H9 (cell line): Measurements from ENCODE around the gene COG4. TPM values are rescaled to one million over a fixed set of nuclear protein-coding genes. Genes with fewer than 3 reads are reported as not detected.

ENCODE experiments used
- DNase-seq: peaks from one replicate; pipeline ENCODE4 v3.0.0-alpha.2; 2017
- H2AFZ ChIP-seq: one replicate; pipeline ENCODE4 v1.6.1; 2013; ENCODE audit warnings: mild to moderate bottlenecking, low read length, control low read depth, moderate library complexity
- H2AK5ac ChIP-seq: 2 replicates; pipeline ENCODE4 v1.6.1; 2013; ENCODE audit warnings: low read length, control low read depth, mixed read lengths; ENCODE audit not compliant: insufficient read length
- H2BK120ac ChIP-seq: one replicate; pipeline ENCODE4 v1.6.1; 2013; ENCODE audit warnings: low read depth, mild to moderate bottlenecking, low read length, control low read depth, inconsistent platforms; ENCODE audit not compliant: poor library complexity, severe bottlenecking
- H2BK12ac ChIP-seq: 2 replicates; pipeline ENCODE4 v1.6.1; 2013; ENCODE audit warnings: low read length, control low read depth, mixed read lengths, low read depth; ENCODE audit not compliant: insufficient read length
- H2BK15ac ChIP-seq: 2 replicates; pipeline ENCODE4 v1.6.1; 2013; ENCODE audit warnings: low read depth, low read length, control low read depth
- H2BK20ac ChIP-seq: one replicate; pipeline ENCODE4 v1.6.1; 2013; ENCODE audit warnings: low read depth, mild to moderate bottlenecking, low read length, control low read depth, inconsistent platforms; ENCODE audit not compliant: poor library complexity, severe bottlenecking
- H2BK5ac ChIP-seq: 2 replicates; pipeline ENCODE4 v1.6.1; 2013; ENCODE audit warnings: low read length, control low read depth, mixed read lengths; ENCODE audit not compliant: insufficient read length
- H3K14ac ChIP-seq: 2 replicates; pipeline ENCODE4 v1.6.1; 2013; ENCODE audit warnings: low read length, control low read depth; ENCODE audit not compliant: insufficient read depth
- H3K18ac ChIP-seq: 2 replicates; pipeline ENCODE4 v1.6.1; 2013; ENCODE audit warnings: low read depth, mild to moderate bottlenecking, mixed read lengths, low read length, control low read depth; ENCODE audit not compliant: insufficient read length
- H3K23ac ChIP-seq: 2 replicates; pipeline ENCODE4 v1.6.1; 2013; ENCODE audit warnings: low read length, control low read depth, mixed read lengths, low read depth; ENCODE audit not compliant: insufficient read length
- H3K23me2 ChIP-seq: 2 replicates; pipeline ENCODE4 v1.6.1; 2013; ENCODE audit warnings: low read depth, mild to moderate bottlenecking, mixed read lengths, low read length, control low read depth; ENCODE audit not compliant: insufficient read length, poor library complexity, severe bottlenecking
- H3K27ac ChIP-seq: 2 replicates; pipeline ENCODE4 v1.5.1; 2013; ENCODE audit warnings: low read length, control low read depth, mixed read lengths, low read depth; ENCODE audit not compliant: insufficient read length
- H3K27me3 ChIP-seq: 2 replicates; pipeline ENCODE4 v1.6.1; 2013; ENCODE audit warnings: low read length, control low read depth, inconsistent platforms; ENCODE audit not compliant: insufficient read depth
- H3K4ac ChIP-seq: 2 replicates; pipeline ENCODE4 v1.6.1; 2013; ENCODE audit warnings: low read depth, mild to moderate bottlenecking, control low read depth, inconsistent platforms, low read length, moderate library complexity
- H3K4me1 ChIP-seq: 2 replicates; pipeline ENCODE4 v1.6.1; 2013; ENCODE audit warnings: low read length, control low read depth, inconsistent platforms; ENCODE audit not compliant: insufficient read depth
- H3K4me2 ChIP-seq: 2 replicates; pipeline ENCODE4 v1.6.1; 2013; ENCODE audit warnings: low read length, control low read depth, mixed read lengths; ENCODE audit not compliant: insufficient read length, insufficient read depth
- H3K56ac ChIP-seq: 2 replicates; pipeline ENCODE4 v1.6.1; 2013; ENCODE audit warnings: low read depth, mild to moderate bottlenecking, mixed read lengths, low read length, control low read depth; ENCODE audit not compliant: insufficient read length
- H3K79me1 ChIP-seq: 2 replicates; pipeline ENCODE4 v1.6.1; 2013; ENCODE audit warnings: low read depth, mild to moderate bottlenecking, moderate library complexity, low read length, control low read depth, inconsistent platforms; ENCODE audit not compliant: insufficient read depth, poor library complexity, severe bottlenecking
- H3K79me2 ChIP-seq: 2 replicates; pipeline ENCODE4 v1.6.1; 2013; ENCODE audit warnings: low read length, control low read depth, inconsistent platforms; ENCODE audit not compliant: insufficient read depth
- H3K9ac ChIP-seq: 2 replicates; pipeline ENCODE4 v1.6.1; 2013; ENCODE audit warnings: low read length, control low read depth, mixed read lengths; ENCODE audit not compliant: insufficient read length; ENCODE audit errors: extremely low read depth
- H3K9me3 ChIP-seq: one replicate; pipeline ENCODE4 v1.6.1; 2013; ENCODE audit warnings: low read depth, low read length, inconsistent platforms; ENCODE audit not compliant: control insufficient read depth
- H3T11ph ChIP-seq: one replicate; pipeline ENCODE4 v1.6.1; 2013; ENCODE audit warnings: mild to moderate bottlenecking, low read length, control low read depth, inconsistent platforms
- H4K20me1 ChIP-seq: one replicate; pipeline ENCODE4 v1.6.1; 2013; ENCODE audit not compliant: control insufficient read depth, insufficient read length, insufficient read depth
- H4K5ac ChIP-seq: 2 replicates; pipeline ENCODE4 v1.6.1; 2013; ENCODE audit warnings: low read depth, mild to moderate bottlenecking, mixed read lengths, low read length, control low read depth; ENCODE audit not compliant: insufficient read length
- H4K8ac ChIP-seq: replicated peaks from 2 replicates; pipeline ENCODE4 v1.6.1; 2013; ENCODE audit warnings: low read length, control low read depth, mixed read lengths, low read depth; ENCODE audit not compliant: insufficient read length
- H4K91ac ChIP-seq: 2 replicates; pipeline ENCODE4 v1.6.1; 2013; ENCODE audit warnings: low read depth, mild to moderate bottlenecking, moderate library complexity, mixed read lengths, low read length, control low read depth; ENCODE audit not compliant: insufficient read length
- H3K27ac Mint-ChIP-seq, 3 experiments: 2 replicates in 2 of 3; 3 replicates in 1 of 3; pipeline ENCODE4 v1.8.0; 2020 to 2021; ENCODE audit warnings: mixed read lengths in 3 of 3, mild to moderate bottlenecking in 1 of 3, moderate library complexity in 1 of 3
- H3K27me3 Mint-ChIP-seq: 2 replicates; pipeline ENCODE4 v1.8.0; 2021; ENCODE audit warnings: low read depth, mild to moderate bottlenecking, moderate library complexity, mixed read lengths
- H3K36me3 Mint-ChIP-seq, 3 experiments: 2 replicates in 2 of 3; 3 replicates in 1 of 3; pipeline ENCODE4 v1.8.0; 2020 to 2021; ENCODE audit warnings: low read depth in 3 of 3, mixed read lengths in 3 of 3; ENCODE audit not compliant: insufficient read depth in 1 of 3
- H3K4me1 Mint-ChIP-seq, 2 experiments: 2 replicates each; pipeline ENCODE4 v1.8.0; 2020; ENCODE audit warnings: mixed read lengths in 2 of 2
- H3K4me3 Mint-ChIP-seq, 2 experiments: 2 replicates in 1 of 2; 3 replicates in 1 of 2; pipeline ENCODE4 v1.8.0; 2020 to 2021; ENCODE audit warnings: mild to moderate bottlenecking in 2 of 2, mixed read lengths in 2 of 2, moderate library complexity in 1 of 2
- H3K9me3 Mint-ChIP-seq, 2 experiments: 2 replicates in 1 of 2; 3 replicates in 1 of 2; pipeline ENCODE4 v1.8.0; 2020; ENCODE audit warnings: mild to moderate bottlenecking in 2 of 2, mixed read lengths in 2 of 2, moderate library complexity in 1 of 2
- CTCF ChIP-seq: fragments of 200-600 bp; sonication (generic); conservative IDR thresholded peaks from 3 replicates; pipeline ENCODE4 v1.8.0; 2021; ENCODE audit warnings: antibody characterized with exemption, mild to moderate bottlenecking
- WGBS: extraction: QIAGEN DNeasy Blood & Tissue Kit; methylation state at CpG from one replicate; pipeline ENCODE4 v1.1.7; 2013; ENCODE audit warnings: missing lambda C conversion rate, low lambda C conversion rate, mixed read lengths; ENCODE audit not compliant: insufficient read length; ENCODE audit errors: extremely low coverage; 5-methylcytosine and 5-hydroxymethylcytosine counted together
- total RNA-seq: library from RNA; stranded (reverse); gene quantifications from 2 replicates; pipeline ENCODE4 v1.2.1, GENCODE V29; 2021

COG4 gene
- total RNA-seq, 1 experiment from 2014 or later, result 51.9 TPM

GRCh38 chr16:70455910-70456309 is 67.4 kb downstream of the COG4 start:
- no peak overlapping the region for H3K23ac ChIP-seq
- no peaks in the 10 kb centered on the region for H3K4me1 ChIP-seq
- H3K56ac ChIP-seq, result no peak overlapping the region
- no peaks in the 10 kb centered on the region for H3K36me3 Mint-ChIP-seq
- no peaks in the 10 kb centered on the region for H3K23me2 ChIP-seq
- no peak overlapping the region for H2BK120ac ChIP-seq
- DNase-seq, result no peak
- no peak overlapping the region for H2BK5ac ChIP-seq
- H3K9me3 Mint-ChIP-seq, result no peaks in the 10 kb centered on the region
- H4K8ac ChIP-seq, result no peak overlapping the region
- H2BK12ac ChIP-seq, result no peak overlapping the region
- H3K27ac Mint-ChIP-seq, result no peak overlapping the region
- no peaks in the 10 kb centered on the region for H3K27me3 ChIP-seq
- H3K79me2 ChIP-seq, result no peaks in the 10 kb centered on the region
- H3K27me3 Mint-ChIP-seq, result no peaks in the 10 kb centered on the region; the same call in 1 of the 2 replicates
- H2BK15ac ChIP-seq, result no peak overlapping the region
- no peak overlapping the region for H3K4me2 ChIP-seq
- no peaks in the 10 kb centered on the region for H3K9me3 ChIP-seq
- H4K91ac ChIP-seq, result no peak overlapping the region
- no peaks in the 10 kb centered on the region for H3K79me1 ChIP-seq
- H2AFZ ChIP-seq, result no peak overlapping the region
- no CpG with 5 or more reads among the region's 7 CpGs for WGBS
- H3K14ac ChIP-seq, result no peak overlapping the region
- no peak overlapping the region for H3T11ph ChIP-seq
- no peak for TF ChIP-seq CTCF
- H4K5ac ChIP-seq, result no peak overlapping the region
- H3K4ac ChIP-seq, result no peak overlapping the region
- no peak overlapping the region for H3K9ac ChIP-seq
- H2BK20ac ChIP-seq, result no peak overlapping the region
- H3K27ac ChIP-seq, result no peak overlapping the region
- peaks cover 11 to 17% of the 10 kb centered on the region in 2 experiments for H3K4me1 Mint-ChIP-seq
- peak overlapping the region; percentile 84 to 87 for H3K4me3 Mint-ChIP-seq
- H3K18ac ChIP-seq, result no peak overlapping the region
- no peaks in the 10 kb centered on the region for H4K20me1 ChIP-seq
- no peak overlapping the region for H2AK5ac ChIP-seq
